A673 (cell line): ENCODE results near the gene ZNF669.

Experiments
- EZH2 ChIP-seq: fragments of 200-600 bp; sonication (generic); IDR thresholded peaks from 2 replicates; pipeline ENCODE4 v1.6.1; 2017; ENCODE audit warnings: borderline replicate concordance, low read depth, mild to moderate bottlenecking, mixed read lengths, antibody characterized with exemption, low read length; ENCODE audit not compliant: poor library complexity, severe bottlenecking
- TF ChIP-seq, protein P1 (sequence below): fragments of 300-800, 200-600 bp; sonication (generic); conservative IDR thresholded peaks from 2 replicates; pipeline ENCODE4 v1.5.1; 2017; ENCODE audit warnings: low read depth, mild to moderate bottlenecking, antibody characterized with exemption, low read length, moderate library complexity, mixed read lengths

DNA sequence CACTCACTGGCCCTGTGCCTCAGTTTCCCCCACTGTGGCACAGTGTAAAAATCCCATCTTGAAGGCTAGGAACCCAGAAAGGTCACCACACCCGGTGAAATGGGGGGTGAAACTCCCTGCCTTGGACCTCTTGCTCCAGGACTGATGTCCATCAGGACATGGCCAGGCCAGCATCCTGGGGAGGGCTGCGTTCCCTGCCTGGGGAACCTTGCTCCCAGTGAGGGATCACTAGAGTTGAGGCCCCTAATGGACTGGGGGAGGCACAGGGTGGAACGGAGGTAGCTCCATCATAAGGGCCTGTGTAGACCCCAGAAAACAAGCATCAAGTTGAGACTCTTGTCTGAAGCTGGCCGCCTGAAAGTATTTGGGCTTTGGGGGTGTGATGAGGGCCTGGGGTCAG is 15.2 kb downstream of the ZNF669 start:
- TF ChIP-seq, protein P1, sequence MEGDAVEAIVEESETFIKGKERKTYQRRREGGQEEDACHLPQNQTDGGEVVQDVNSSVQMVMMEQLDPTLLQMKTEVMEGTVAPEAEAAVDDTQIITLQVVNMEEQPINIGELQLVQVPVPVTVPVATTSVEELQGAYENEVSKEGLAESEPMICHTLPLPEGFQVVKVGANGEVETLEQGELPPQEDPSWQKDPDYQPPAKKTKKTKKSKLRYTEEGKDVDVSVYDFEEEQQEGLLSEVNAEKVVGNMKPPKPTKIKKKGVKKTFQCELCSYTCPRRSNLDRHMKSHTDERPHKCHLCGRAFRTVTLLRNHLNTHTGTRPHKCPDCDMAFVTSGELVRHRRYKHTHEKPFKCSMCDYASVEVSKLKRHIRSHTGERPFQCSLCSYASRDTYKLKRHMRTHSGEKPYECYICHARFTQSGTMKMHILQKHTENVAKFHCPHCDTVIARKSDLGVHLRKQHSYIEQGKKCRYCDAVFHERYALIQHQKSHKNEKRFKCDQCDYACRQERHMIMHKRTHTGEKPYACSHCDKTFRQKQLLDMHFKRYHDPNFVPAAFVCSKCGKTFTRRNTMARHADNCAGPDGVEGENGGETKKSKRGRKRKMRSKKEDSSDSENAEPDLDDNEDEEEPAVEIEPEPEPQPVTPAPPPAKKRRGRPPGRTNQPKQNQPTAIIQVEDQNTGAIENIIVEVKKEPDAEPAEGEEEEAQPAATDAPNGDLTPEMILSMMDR, result no peak
- no peak for TF ChIP-seq EZH2
